ENCODE results near the gene LGALS7. TPM values are rescaled to one million over a fixed set of nuclear protein-coding genes. Genes with fewer than 3 reads are reported as not detected.

LGALS7 gene
- total and polyA plus RNA-seq, 2 of the 13 experiments (the other 11 are each of a cell fraction or from before 2014, with no cell fraction given), result 0.73 TPM; not detected in 1

- TF ChIP-seq ZBTB10 (CRISPR knock-in tag; IDR thresholded peaks at IDR 0.05; ENCODE audit: borderline replicate concordance) (peak; percentile 59; the same call in 1 of the 2 replicates), MAZ (IDR thresholded peaks at IDR 0.05; ENCODE audit: borderline replicate concordance, low read depth, low read length) (no peak), MAZ (CRISPR knock-in tag; IDR thresholded peaks at IDR 0.05; ENCODE audit: low read depth) (0 out of 2 replicates have a peak, but pooled peaks have one; percentile 46), ZNF83 (CRISPR knock-in tag; IDR thresholded peaks at IDR 0.05; ENCODE audit: borderline replicate concordance) (no peak), NFKB2 (CRISPR knock-in tag; IDR thresholded peaks at IDR 0.05; ENCODE audit: borderline replicate concordance) (peak; percentile 24; the same call in 1 of the 2 replicates), BRF2 (CRISPR knock-in tag; IDR thresholded peaks at IDR 0.05) (no peak), ZNF414 (CRISPR knock-in tag; IDR thresholded peaks at IDR 0.05) (peak; percentile 57; the same call in 1 of the 2 replicates), XRCC5 (optimal IDR thresholded peaks at IDR 0.05; ENCODE audit: low read length) (peak; percentile 61), FOSL1 (CRISPR knock-in tag; IDR thresholded peaks at IDR 0.05; ENCODE audit: borderline replicate concordance) (no peak), PHF21A (CRISPR knock-in tag; IDR thresholded peaks at IDR 0.05) (no peak), PHF8 (CRISPR knock-in tag; IDR thresholded peaks at IDR 0.05) (no peak), ZBTB33 (CRISPR knock-in tag; IDR thresholded peaks at IDR 0.05) (peak; percentile 75), PAF1 (CRISPR knock-in tag; IDR thresholded peaks at IDR 0.05) (peak; percentile 76; the same call in 1 of the 2 replicates), LCORL (IDR thresholded peaks at IDR 0.05) (no peak), LCORL (CRISPR knock-in tag; IDR thresholded peaks at IDR 0.05) (peak; percentile 72), ZNF749 (CRISPR knock-in tag; IDR thresholded peaks at IDR 0.05; ENCODE audit: borderline replicate concordance) (no peak), RBFOX2 (IDR thresholded peaks at IDR 0.05; ENCODE audit: low read depth, low read length) (no peak), GATAD2A (CRISPR knock-in tag; IDR thresholded peaks at IDR 0.05) (peak; percentile 49; the same call in 1 of the 2 replicates), ZFP91 (CRISPR knock-in tag; IDR thresholded peaks at IDR 0.05; ENCODE audit: borderline replicate concordance) (peak; percentile 59; the same call in 1 of the 2 replicates), ZNF331 (CRISPR knock-in tag; IDR thresholded peaks at IDR 0.05) (0 out of 2 replicates have a peak, but pooled peaks have one; percentile 17), RBM22 (optimal IDR thresholded peaks at IDR 0.05; ENCODE audit: low read length) (peak; percentile 52), SOX5 (CRISPR knock-in tag; IDR thresholded peaks at IDR 0.05; ENCODE audit: borderline replicate concordance) (no peak)
These were observed 43.5 kb downstream of the LGALS7 start (continued) for GRCh38 chr19:38729653-38730469.

All from HepG2 (cell line).